HepG2 (cell line): Measurements from ENCODE around the gene ADAMTS16. TPM values are rescaled to one million over a fixed set of nuclear protein-coding genes. Genes with fewer than 3 reads are reported as not detected.
A peak's percentile ranks its signal among the peaks of the same experiment; 100 is the strongest.

Experiments
- AGO1 ChIP-seq: fragments of 200-400 bp; formaldehyde crosslinking; IDR thresholded peaks from 2 replicates; pipeline ENCODE4 v1.6.1; 2017; ENCODE audit warnings: mild to moderate bottlenecking, low read depth, low read length, moderate library complexity; ENCODE audit not compliant: poor library complexity, severe bottlenecking
- ATF3 ChIP-seq: sonication (generic); formaldehyde crosslinking; IDR thresholded peaks from 2 replicates; pipeline ENCODE4 v1.4.0; 2020; ENCODE audit warnings: missing genetic modification reagents
- CEBPB ChIP-seq: IDR thresholded peaks from 2 replicates; pipeline ENCODE4 v1.6.1; 2011; ENCODE audit warnings: low read depth, low read length, improper control_type of control experiment, borderline replicate concordance
- IRF2 ChIP-seq: IDR thresholded peaks from 2 replicates; pipeline ENCODE4 v1.6.1; 2018; ENCODE audit warnings: missing genetic modification reagents, missing compliant biosample characterization
- KDM5A ChIP-seq: fragments of 200-600 bp; sonication (generic); IDR thresholded peaks from 2 replicates; pipeline ENCODE4 v1.7.0; 2018; ENCODE audit warnings: antibody characterized with exemption, mild to moderate bottlenecking, low read length, borderline replicate concordance
- KLF15 ChIP-seq: sonication (generic); formaldehyde crosslinking; IDR thresholded peaks from 2 replicates; pipeline ENCODE4 v1.8.1; 2023; ENCODE audit warnings: borderline replicate concordance, mild to moderate bottlenecking, inconsistent platforms, missing genetic modification reagents, mixed read lengths
- PAWR ChIP-seq: sonication (generic); formaldehyde crosslinking; IDR thresholded peaks from 2 replicates; pipeline ENCODE4 v1.4.0; 2020; ENCODE audit warnings: missing genetic modification reagents, mild to moderate bottlenecking, borderline replicate concordance
- PBX3 ChIP-seq: sonication (generic); formaldehyde crosslinking; IDR thresholded peaks from 2 replicates; pipeline ENCODE4 v1.8.1; 2023; ENCODE audit warnings: missing genetic modification reagents, inconsistent platforms, borderline replicate concordance
- PRDM10 ChIP-seq: sonication (generic); formaldehyde crosslinking; IDR thresholded peaks from 2 replicates; pipeline ENCODE4 v1.4.0; 2020; ENCODE audit warnings: low read depth, missing genetic modification reagents
- SALL1 ChIP-seq: sonication (generic); formaldehyde crosslinking; IDR thresholded peaks from 2 replicates; pipeline ENCODE4 v1.8.0; 2022; ENCODE audit warnings: mild to moderate bottlenecking, missing genetic modification reagents
- SNRNP70 ChIP-seq: fragments of 200-400 bp; formaldehyde crosslinking; IDR thresholded peaks from 2 replicates; pipeline ENCODE4 v1.6.1; 2017; ENCODE audit warnings: mild to moderate bottlenecking, low read depth, low read length, moderate library complexity
- U2AF1 ChIP-seq: fragments of 200-400 bp; formaldehyde crosslinking; optimal IDR thresholded peaks from 2 replicates; pipeline ENCODE3; 2017; ENCODE audit warnings: mild to moderate bottlenecking, low read depth, low read length
- ZFP62 ChIP-seq: sonication (generic); formaldehyde crosslinking; IDR thresholded peaks from 2 replicates; pipeline ENCODE4 v1.4.0; 2020; ENCODE audit warnings: missing genetic modification reagents
- ZNF256 ChIP-seq: sonication (generic); formaldehyde crosslinking; conservative IDR thresholded peaks from 2 replicates; pipeline ENCODE4 v1.4.0; 2020; ENCODE audit warnings: missing genetic modification reagents
- ZNF274 ChIP-seq: sonication (generic); formaldehyde crosslinking; IDR thresholded peaks from 2 replicates; pipeline ENCODE4 v1.5.1; 2020; ENCODE audit warnings: mild to moderate bottlenecking, missing genetic modification reagents
- ZNF333 ChIP-seq: sonication (generic); formaldehyde crosslinking; IDR thresholded peaks from 2 replicates; pipeline ENCODE4 v1.4.0; 2020; ENCODE audit warnings: mild to moderate bottlenecking, missing genetic modification reagents, borderline replicate concordance
- ZNF335 ChIP-seq: sonication (generic); formaldehyde crosslinking; IDR thresholded peaks from 2 replicates; pipeline ENCODE4 v1.4.0; 2020; ENCODE audit warnings: missing genetic modification reagents
- ZNF383 ChIP-seq: sonication (generic); formaldehyde crosslinking; IDR thresholded peaks from 2 replicates; pipeline ENCODE4 v1.4.0; 2020; ENCODE audit warnings: missing genetic modification reagents, mild to moderate bottlenecking, borderline replicate concordance
- ZNF512 ChIP-seq: sonication (generic); formaldehyde crosslinking; IDR thresholded peaks from 2 replicates; pipeline ENCODE4 v1.4.0; 2020; ENCODE audit warnings: mild to moderate bottlenecking, missing genetic modification reagents
- ZNF564 ChIP-seq: sonication (generic); formaldehyde crosslinking; IDR thresholded peaks from 2 replicates; pipeline ENCODE4 v1.8.1; 2023; ENCODE audit warnings: mild to moderate bottlenecking, missing genetic modification reagents
- ZNF710 ChIP-seq: sonication (generic); formaldehyde crosslinking; IDR thresholded peaks from 2 replicates; pipeline ENCODE4 v1.5.0; 2020; ENCODE audit warnings: mild to moderate bottlenecking, missing genetic modification reagents, borderline replicate concordance
- ZNF788 ChIP-seq: sonication (generic); formaldehyde crosslinking; IDR thresholded peaks from 2 replicates; pipeline ENCODE4 v1.5.0; 2020; ENCODE audit warnings: mild to moderate bottlenecking, missing genetic modification reagents, borderline replicate concordance
- polyA plus RNA-seq, 8 experiments: library from polyadenylated mRNA; depleted of rRNA in 3 of 8; stranded (reverse) in 7 of 8; unstranded in 1 of 8; fragments of >200 nt; fragmentation: Illumina TruSeq in 4 of 8; extraction: Trizol in 4 of 8; gene quantifications; 2 replicates each; pipeline versions ENCODE4 v1.2.1 to v1.2.3, GENCODE V29; 2011 to 2016; ENCODE audit warnings: low read depth in 4 of 8, missing spikeins in 1 of 8, mixed read lengths in 1 of 8; ENCODE audit not compliant: insufficient read depth in 1 of 8
- total RNA-seq, 5 experiments: library from RNA; depleted of rRNA; stranded (reverse); fragments of >200 nt; fragmentation: Illumina TruSeq; extraction: Trizol; gene quantifications; 2 replicates each; pipeline ENCODE4 v1.2.3, GENCODE V29; 2016; ENCODE audit warnings: low read depth in 1 of 5

The ADAMTS16 gene
- total and polyA plus RNA-seq, 2 of the 13 experiments (the other 11 are each of a cell fraction or from before 2014, with no cell fraction given): 0.02 to 0.03 TPM

- TF ChIP-seq PBX3: no peak
- TF ChIP-seq IRF2: 0 out of 2 replicates have a peak, but pooled peaks have one; percentile 41
- no peak; the same call in 1 of the 2 replicates for TF ChIP-seq ZNF335 (CRISPR knock-in tag)
- TF ChIP-seq ZNF710 (CRISPR knock-in tag): no peak
- TF ChIP-seq ZNF788 (CRISPR knock-in tag): no peak; the same call in 1 of the 2 replicates
- peak; percentile 68; the same call in 1 of the 2 replicates for TF ChIP-seq SALL1 (CRISPR knock-in tag)
- TF ChIP-seq ATF3 (CRISPR knock-in tag): peak; percentile 71
- TF ChIP-seq ZNF256 (CRISPR knock-in tag): no peak
- no peak for TF ChIP-seq PAWR (CRISPR knock-in tag)
- TF ChIP-seq ZNF512 (CRISPR knock-in tag): no peak
- no peak for TF ChIP-seq KDM5A
- no peak for TF ChIP-seq U2AF1
- no peak for TF ChIP-seq ZNF274 (CRISPR knock-in tag)
- no peak for TF ChIP-seq CEBPB
- TF ChIP-seq PRDM10: no peak
- TF ChIP-seq ZFP62 (CRISPR knock-in tag): no peak
- no peak for TF ChIP-seq ZNF564 (CRISPR knock-in tag)
- TF ChIP-seq AGO1: no peak
- no peak for TF ChIP-seq ZNF333 (CRISPR knock-in tag)
- TF ChIP-seq SNRNP70: no peak
- TF ChIP-seq ZNF383: no peak
- no peak for TF ChIP-seq KLF15 (CRISPR knock-in tag)
These were observed 210.0 kb downstream of the ADAMTS16 start (continued) for GRCh38 chr5:5350101-5350500.
